Measurements from ENCODE around the gene SS18.

SS18 gene

GRCh38 chr18:26056291-26056690 lies 34.1 kb downstream of the SS18 start:
- Histone ChIP-seq H3K27me3 (ENCODE audit: control insufficient read depth, low read length) (no peaks in the 10 kb centered on the region), H3K79me2 (ENCODE audit: control insufficient read depth, low read length) (peaks cover 57% of the 10 kb centered on the region), H3K9me2 (replicated peaks; ENCODE audit: control insufficient read depth, low read length) (no peaks in the 10 kb centered on the region), H4K20me1 (ENCODE audit: control insufficient read depth, insufficient read depth, low read depth, low read length) (no peaks in the 10 kb centered on the region), H3K4me2 (ENCODE audit: low read length) (no peak overlapping the region), H3K4me1 (ENCODE audit: control insufficient read depth, low read length) (no peaks in the 10 kb centered on the region), H3K36me3 (ENCODE audit: control insufficient read depth, low read length) (peaks cover 88% of the 10 kb centered on the region), H3K9me3 (ENCODE audit: control insufficient read depth, insufficient read depth, low read length) (no peaks in the 10 kb centered on the region), H3F3A (ENCODE audit: control insufficient read depth, insufficient read depth) (no peaks in the 10 kb centered on the region), H3K27ac (ENCODE audit: low read depth, low read length) (no peak overlapping the region), H3K4me3 (ENCODE audit: low read length) (no peak overlapping the region)
- TF ChIP-seq EZH2phosphoT487 (IDR thresholded peaks at IDR 0.05; ENCODE audit: borderline replicate concordance, low read length) = no peak
- TF ChIP-seq, protein P1, sequence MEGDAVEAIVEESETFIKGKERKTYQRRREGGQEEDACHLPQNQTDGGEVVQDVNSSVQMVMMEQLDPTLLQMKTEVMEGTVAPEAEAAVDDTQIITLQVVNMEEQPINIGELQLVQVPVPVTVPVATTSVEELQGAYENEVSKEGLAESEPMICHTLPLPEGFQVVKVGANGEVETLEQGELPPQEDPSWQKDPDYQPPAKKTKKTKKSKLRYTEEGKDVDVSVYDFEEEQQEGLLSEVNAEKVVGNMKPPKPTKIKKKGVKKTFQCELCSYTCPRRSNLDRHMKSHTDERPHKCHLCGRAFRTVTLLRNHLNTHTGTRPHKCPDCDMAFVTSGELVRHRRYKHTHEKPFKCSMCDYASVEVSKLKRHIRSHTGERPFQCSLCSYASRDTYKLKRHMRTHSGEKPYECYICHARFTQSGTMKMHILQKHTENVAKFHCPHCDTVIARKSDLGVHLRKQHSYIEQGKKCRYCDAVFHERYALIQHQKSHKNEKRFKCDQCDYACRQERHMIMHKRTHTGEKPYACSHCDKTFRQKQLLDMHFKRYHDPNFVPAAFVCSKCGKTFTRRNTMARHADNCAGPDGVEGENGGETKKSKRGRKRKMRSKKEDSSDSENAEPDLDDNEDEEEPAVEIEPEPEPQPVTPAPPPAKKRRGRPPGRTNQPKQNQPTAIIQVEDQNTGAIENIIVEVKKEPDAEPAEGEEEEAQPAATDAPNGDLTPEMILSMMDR (IDR thresholded peaks at IDR 0.05; ENCODE audit: low read depth, low read length, poor library complexity, severe bottlenecking) = no peak

- H3K27me3 ChIP-seq (ENCODE audit: control insufficient read depth, low read length) = no peaks in the 10 kb centered on the region
- H4K20me1 ChIP-seq (ENCODE audit: control insufficient read depth, insufficient read depth, low read depth, low read length) = no peaks in the 10 kb centered on the region
- H3K9me2 ChIP-seq (replicated peaks; ENCODE audit: control insufficient read depth, low read length) = no peaks in the 10 kb centered on the region
- no peaks in the 10 kb centered on the region for H3K9me3 ChIP-seq (ENCODE audit: control insufficient read depth, insufficient read depth, low read length)
- no peaks in the 10 kb centered on the region for H3F3A ChIP-seq (ENCODE audit: control insufficient read depth, insufficient read depth)
- TF ChIP-seq EZH2phosphoT487 (IDR thresholded peaks at IDR 0.05; ENCODE audit: borderline replicate concordance, low read length) = no peak
- TF ChIP-seq, protein P1 (IDR thresholded peaks at IDR 0.05; ENCODE audit: low read depth, low read length, poor library complexity, severe bottlenecking) = no peak
- peaks cover 11% of the 10 kb centered on the region for H3K4me1 ChIP-seq (ENCODE audit: control insufficient read depth, low read length)
- no peak overlapping the region for H3K27ac ChIP-seq (ENCODE audit: low read depth, low read length)
- H3K4me3 ChIP-seq (ENCODE audit: low read length) = no peak overlapping the region
- peaks cover 75% of the 10 kb centered on the region for H3K36me3 ChIP-seq (ENCODE audit: control insufficient read depth, low read length)
- no peak overlapping the region for H3K4me2 ChIP-seq (ENCODE audit: low read length)
- H3K79me2 ChIP-seq (ENCODE audit: control insufficient read depth, low read length) = peaks cover 45% of the 10 kb centered on the region
Observed at GRCh38 chr18:26052505-26052904, 37.9 kb downstream of the SS18 start.

- H3K4me1 ChIP-seq (ENCODE audit: control insufficient read depth, low read length) = peaks cover 11% of the 10 kb centered on the region
- H3K9me2 ChIP-seq (replicated peaks; ENCODE audit: control insufficient read depth, low read length) = no peaks in the 10 kb centered on the region
- no peak overlapping the region for H3K4me3 ChIP-seq (ENCODE audit: low read length)
- H3K36me3 ChIP-seq (ENCODE audit: control insufficient read depth, low read length) = peaks cover 75% of the 10 kb centered on the region
- no peak overlapping the region for H3K27ac ChIP-seq (ENCODE audit: low read depth, low read length)
- peaks cover 43% of the 10 kb centered on the region for H3K79me2 ChIP-seq (ENCODE audit: control insufficient read depth, low read length)
- no peaks in the 10 kb centered on the region for H4K20me1 ChIP-seq (ENCODE audit: control insufficient read depth, insufficient read depth, low read depth, low read length)
- no peaks in the 10 kb centered on the region for H3F3A ChIP-seq (ENCODE audit: control insufficient read depth, insufficient read depth)
- no peaks in the 10 kb centered on the region for H3K27me3 ChIP-seq (ENCODE audit: control insufficient read depth, low read length)
- H3K4me2 ChIP-seq (ENCODE audit: low read length) = no peak overlapping the region
- TF ChIP-seq, protein P1 (IDR thresholded peaks at IDR 0.05; ENCODE audit: low read depth, low read length, poor library complexity, severe bottlenecking) = no peak
- TF ChIP-seq EZH2phosphoT487 (IDR thresholded peaks at IDR 0.05; ENCODE audit: borderline replicate concordance, low read length) = no peak
- no peaks in the 10 kb centered on the region for H3K9me3 ChIP-seq (ENCODE audit: control insufficient read depth, insufficient read depth, low read length)
Observed at GRCh38 chr18:26051843-26052242, 38.6 kb downstream of the SS18 start.

Data from DOHH2 (cell line).